HG02623 (cell line): Measurements from ENCODE around the gene SYMPK.
"Not testable (repeated sequence)": the region's sequence is repeated elsewhere in the genome, so short reads cannot be mapped to it uniquely, and the experiment has no call there.

Experiments used
- ATAC-seq: cut with Tn5 transposase; IDR thresholded peaks from one replicate; pipeline ENCODE4 v1.9.1; 2021; ENCODE audit warnings: moderate library complexity; ENCODE audit not compliant: unreplicated experiment

SYMPK gene

GRCh38 chr19:45809643-45810159 is 53.2 kb downstream of the SYMPK start:
- ATAC-seq = no peak

GRCh38 chr19:45805719-45806118 is 57.2 kb downstream of the SYMPK start:
- no peak for ATAC-seq

GRCh38 chr19:45804959-45805230 is 58.1 kb downstream of the SYMPK start:
- no peak for ATAC-seq

GRCh38 chr19:45804140-45804958 is 58.6 kb downstream of the SYMPK start:
- no peak for ATAC-seq

- no peak for ATAC-seq
Observed at GRCh38 chr19:45801603-45802175, 61.3 kb downstream of the SYMPK start.

GRCh38 chr19:45800070-45800553 is 62.8 kb downstream of the SYMPK start:
- ATAC-seq = no peak

GRCh38 chr19:45799541-45799940 is 63.4 kb downstream of the SYMPK start:
- not testable (repeated sequence) for ATAC-seq

DNA sequence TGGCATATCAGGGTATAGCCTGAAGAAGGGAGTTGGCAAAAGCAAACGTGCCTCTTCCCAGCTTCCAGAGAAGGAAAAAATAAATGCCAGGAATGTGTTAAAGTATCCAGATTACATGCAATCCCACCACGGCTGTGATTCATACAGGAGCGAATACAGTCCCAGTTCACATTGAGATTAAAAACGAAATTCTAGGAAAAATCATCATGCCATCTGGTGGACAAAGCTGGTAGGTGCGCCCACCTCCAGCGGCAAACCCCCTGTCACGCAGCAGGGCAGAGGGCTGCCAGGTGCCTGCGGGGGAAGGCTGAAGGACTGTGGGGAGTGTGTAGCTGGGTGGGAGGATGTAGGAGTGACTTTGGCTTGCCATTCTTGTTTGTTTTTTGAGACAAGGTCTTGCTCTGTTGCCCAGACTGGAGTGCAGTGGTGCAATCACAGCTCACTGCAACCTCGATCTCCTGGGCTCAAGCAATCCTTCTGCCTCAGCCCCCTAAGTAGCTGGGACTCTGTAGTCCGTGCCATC is 63.9 kb downstream of the SYMPK start:
- no peak for ATAC-seq

DNA sequence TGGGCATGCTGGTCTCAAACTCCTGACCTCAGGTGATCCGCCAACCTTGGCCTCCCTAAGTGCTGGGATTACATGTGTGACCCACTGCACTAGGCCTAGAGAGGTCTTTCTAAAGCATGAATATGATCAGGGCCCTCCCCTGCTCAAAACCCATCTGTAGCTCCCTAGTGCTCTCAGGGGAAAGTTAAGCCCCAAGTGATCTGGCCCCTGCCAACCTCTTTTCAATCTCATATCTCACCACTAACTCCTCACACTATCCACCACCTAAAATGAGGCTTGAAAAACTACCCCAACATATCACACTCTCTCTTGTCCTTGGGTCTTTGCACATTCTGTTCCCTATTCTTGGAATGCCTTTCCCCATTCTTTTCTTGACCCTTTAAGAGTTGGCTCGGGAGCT is 68.3 kb downstream of the SYMPK start:
- no peak for ATAC-seq

DNA sequence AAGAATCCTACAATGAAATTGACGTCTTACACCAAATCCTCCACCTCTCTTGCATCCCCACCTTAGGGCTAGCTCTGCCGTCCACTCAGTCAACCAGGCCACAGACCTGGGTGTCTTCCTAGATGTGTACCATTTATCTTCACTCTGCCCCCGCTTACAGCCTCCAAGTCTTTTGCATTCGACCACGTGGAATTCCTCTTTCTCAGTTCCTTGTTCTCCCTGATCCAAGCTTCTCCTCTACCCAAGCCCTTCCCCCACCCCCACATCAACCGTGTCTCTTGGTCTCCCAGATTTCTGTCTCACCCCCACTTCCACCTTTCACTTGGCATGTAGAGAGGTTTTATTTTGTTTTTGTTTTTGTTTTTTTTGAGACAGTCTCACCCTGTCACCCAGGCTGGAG is 69.1 kb downstream of the SYMPK start:
- ATAC-seq = no peak

GRCh38 chr19:45793178-45793564 is 69.8 kb downstream of the SYMPK start:
- ATAC-seq = no peak

DNA sequence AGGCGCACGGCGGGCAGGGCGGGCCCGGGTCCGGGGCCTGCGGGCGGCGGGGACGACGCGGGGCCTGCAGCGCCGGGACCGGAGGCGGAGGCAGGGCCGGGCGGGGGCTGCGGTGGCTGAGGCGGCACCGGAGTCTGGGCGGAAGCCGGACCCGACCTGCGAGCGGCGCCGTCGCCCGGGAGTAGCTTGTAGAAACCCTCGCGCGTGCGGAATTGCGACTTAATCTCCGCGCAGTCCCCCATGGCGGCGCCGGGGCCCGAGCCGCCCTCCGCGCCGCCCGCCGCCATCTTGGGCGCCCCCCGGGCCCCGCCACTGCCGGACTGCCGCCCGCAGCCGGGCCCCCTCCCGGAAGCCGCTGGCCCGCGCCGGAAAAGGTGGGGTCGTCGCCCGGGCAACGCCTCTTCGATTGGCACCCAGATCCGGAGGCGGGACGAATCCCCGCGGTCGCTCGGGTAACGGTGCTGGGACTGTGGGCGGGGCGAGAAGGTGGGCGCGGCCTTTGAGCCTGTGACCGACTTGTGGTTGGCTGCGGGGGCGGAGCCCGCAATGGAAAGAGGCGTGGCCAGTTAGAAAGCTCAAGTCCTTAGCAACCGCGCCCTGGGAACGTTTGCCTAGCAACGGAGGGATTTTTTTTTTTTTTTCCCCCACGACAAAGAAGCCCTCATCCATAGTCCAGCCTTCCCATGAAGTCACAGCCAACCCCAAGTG is 70.3 kb downstream of the SYMPK start, which contains the start of gene DMWD:
Gene DMWD, minus strand, starts transcription at position 376 of the 708 bp plus-strand sequence. Its CDS starts 89 bp downstream, at position 287.
- peak; percentile 91 for ATAC-seq

DNA sequence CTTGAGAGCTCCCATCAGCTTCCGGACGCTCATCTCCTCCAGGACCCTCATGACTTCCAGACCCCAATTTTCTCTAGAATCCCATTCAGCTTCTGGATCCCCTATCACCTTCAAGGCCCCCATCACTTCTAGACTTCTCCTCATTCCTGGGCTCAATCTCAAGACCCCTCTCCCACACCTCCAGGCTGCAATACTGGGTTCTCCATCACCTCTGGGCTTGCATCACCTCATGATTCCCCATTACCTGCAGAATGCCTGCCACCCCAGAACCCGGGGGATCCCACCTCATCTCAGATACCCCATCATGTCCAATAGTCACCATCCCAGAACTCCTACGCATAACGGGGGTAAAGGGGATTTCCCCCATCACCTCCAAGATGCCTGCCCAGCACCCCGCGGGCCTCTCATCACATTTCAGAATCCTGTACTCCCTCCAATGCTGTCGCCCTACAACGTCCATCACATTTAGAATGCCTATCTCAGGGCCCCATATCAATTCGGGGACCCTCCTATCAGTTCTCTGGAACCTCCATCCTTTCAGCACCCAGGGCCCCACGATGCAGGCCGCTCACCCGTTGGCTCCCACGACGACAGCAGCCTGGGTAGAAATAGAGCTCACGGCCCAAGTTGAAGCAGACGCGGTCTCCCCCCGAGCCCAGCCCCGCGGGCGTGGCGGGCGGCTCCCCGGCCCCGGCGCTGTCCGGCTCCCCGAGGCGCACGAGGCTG is 71.0 kb downstream of the SYMPK start:
- no peak for ATAC-seq

- no peak for ATAC-seq
Observed at GRCh38 chr19:45790942-45791341, 72.0 kb downstream of the SYMPK start.

GRCh38 chr19:45789035-45789786 is 73.7 kb downstream of the SYMPK start:
- ATAC-seq = no peak

GRCh38 chr19:45786533-45786894 is 76.4 kb downstream of the SYMPK start:
- no peak for ATAC-seq

- no peak for ATAC-seq
Observed at GRCh38 chr19:45785781-45786532, 77.0 kb downstream of the SYMPK start.

GRCh38 chr19:45785097-45785496 is 77.8 kb downstream of the SYMPK start:
- no peak for ATAC-seq

DNA sequence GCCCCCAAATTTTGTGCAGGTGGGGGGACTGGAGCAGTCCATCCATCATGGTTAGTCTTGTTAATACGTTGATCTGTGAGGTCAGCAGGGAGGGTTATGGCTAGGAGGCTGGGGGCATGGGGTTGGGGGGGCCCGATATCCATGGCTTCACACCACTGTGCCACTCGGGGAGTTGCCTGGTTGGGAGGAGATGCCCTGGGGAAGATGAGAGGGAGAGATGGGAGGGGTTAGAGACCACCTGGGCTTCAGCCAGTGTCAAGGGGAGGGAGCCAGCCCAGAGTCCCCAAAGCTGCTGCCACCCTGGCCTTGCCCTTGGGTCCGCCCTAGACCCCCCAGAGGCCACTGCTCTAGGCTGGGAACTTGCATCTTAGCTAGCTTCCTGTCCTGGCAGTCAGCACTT is 78.9 kb downstream of the SYMPK start:
- ATAC-seq = no peak
